GM21390 (cell line): ENCODE results near the gene DPY30.

Experiments
- ATAC-seq: cut with Tn5 transposase; IDR thresholded peaks from one replicate; pipeline ENCODE4 v1.9.1; 2021; ENCODE audit not compliant: unreplicated experiment

The DPY30 gene

GRCh38 chr2:31979018-31979417 lies 60.6 kb downstream of the DPY30 start:
- no peak for ATAC-seq

- no peak for ATAC-seq
Observed at GRCh38 chr2:31978436-31978835, 61.2 kb downstream of the DPY30 start.
